OCI-LY3 (cell line): ENCODE data around the gene TGDS.

Source experiments
- H2AFZ ChIP-seq: fragments of 200-600, 300-600 bp; shearing (Covaris generic); 2 replicates; pipeline ENCODE4 v1.6.0; 2014; ENCODE audit warnings: antibody characterized with exemption, low read depth, low read length
- H3K27ac ChIP-seq: fragments of 200-600, 300-600 bp; sonication (generic); 2 replicates; pipeline ENCODE4 v1.5.1; 2014; ENCODE audit warnings: mild to moderate bottlenecking, low read length, moderate library complexity, mixed read lengths
- H3K27me3 ChIP-seq: fragments of 200-600, 300-600 bp; sonication (generic); 2 replicates; pipeline ENCODE4 v1.6.1; 2014; ENCODE audit warnings: low read depth, low read length, mixed read lengths
- H3K36me3 ChIP-seq: fragments of 200-600, 300-600 bp; sonication (generic); replicated peaks from 2 replicates; pipeline ENCODE3; 2014; ENCODE audit warnings: low read depth, low read length, mixed read lengths
- H3K4me1 ChIP-seq: fragments of 300-600, 200-600 bp; sonication (generic); 2 replicates; pipeline ENCODE4 v1.6.1; 2014; ENCODE audit warnings: low read length, mixed read lengths
- H3K4me2 ChIP-seq: fragments of 200-600, 300-600 bp; sonication (generic); 2 replicates; pipeline ENCODE4 v1.6.1; 2014; ENCODE audit warnings: low read length, mixed read lengths
- H3K4me3 ChIP-seq: fragments of 300-600, 200-600 bp; sonication (generic); 2 replicates; pipeline ENCODE4 v1.5.1; 2014; ENCODE audit warnings: antibody characterized with exemption, mild to moderate bottlenecking, low read length, moderate library complexity
- H3K79me2 ChIP-seq: fragments of 300-600, 200-600 bp; shearing (Covaris generic); 2 replicates; pipeline ENCODE4 v1.6.1; 2014; ENCODE audit warnings: mild to moderate bottlenecking, low read length, mixed read lengths
- H3K9ac ChIP-seq: fragments of 300-600, 200-600 bp; shearing (Covaris generic); 2 replicates; pipeline ENCODE4 v1.6.0; 2014; ENCODE audit warnings: mild to moderate bottlenecking, low read length, moderate library complexity
- H3K9me3 ChIP-seq: fragments of 200-600, 300-600 bp; shearing (Covaris generic); 2 replicates; pipeline ENCODE4 v1.6.1; 2014; ENCODE audit warnings: low read length, mixed read lengths; ENCODE audit not compliant: insufficient read depth
- H4K20me1 ChIP-seq: fragments of 200-600, 300-600 bp; sonication (generic); 2 replicates; pipeline ENCODE4 v1.6.1; 2016; ENCODE audit warnings: low read length, mixed read lengths; ENCODE audit not compliant: insufficient read depth
- CTCF ChIP-seq: fragments of 200-600, 300-600 bp; sonication (generic); IDR thresholded peaks from 2 replicates; pipeline ENCODE4 v1.5.1; 2014; ENCODE audit warnings: antibody characterized with exemption, low read length, low read depth
- EZH2phosphoT487 ChIP-seq: fragments of 200-600 bp; shearing (Covaris generic); IDR thresholded peaks from 2 replicates; pipeline ENCODE4 v1.6.1; 2018; ENCODE audit warnings: antibody characterized with exemption, mixed run types, low read depth

TGDS gene

GRCh38 chr13:94559222-94559795, 36.6 kb downstream of the TGDS start:
- Histone ChIP-seq H3K4me1 (peaks cover 11% of the 10 kb centered on the region), H3K36me3 (peaks cover 14% of the 10 kb centered on the region), H2AFZ (no peak overlapping the region), H3K27me3 (no peaks in the 10 kb centered on the region), H4K20me1 (no peaks in the 10 kb centered on the region), H3K4me3 (no peak overlapping the region), H3K79me2 (no peaks in the 10 kb centered on the region), H3K27ac (no peak overlapping the region), H3K9ac (no peak overlapping the region), H3K4me2 (no peak overlapping the region), H3K9me3 (no peaks in the 10 kb centered on the region)
- TF ChIP-seq EZH2phosphoT487 (no peak), CTCF (no peak)

GRCh38 chr13:94558716-94559115, 37.2 kb downstream of the TGDS start:
- H3K9ac ChIP-seq, result no peak overlapping the region
- H3K79me2 ChIP-seq, result no peaks in the 10 kb centered on the region
- H4K20me1 ChIP-seq, result no peaks in the 10 kb centered on the region
- H3K4me3 ChIP-seq, result no peak overlapping the region
- H3K27me3 ChIP-seq, result no peaks in the 10 kb centered on the region
- H2AFZ ChIP-seq, result no peak overlapping the region
- H3K4me1 ChIP-seq, result peaks cover 11% of the 10 kb centered on the region
- no peak overlapping the region for H3K27ac ChIP-seq
- TF ChIP-seq EZH2phosphoT487, result no peak
- no peak for TF ChIP-seq CTCF
- no peak overlapping the region for H3K4me2 ChIP-seq
- peaks cover 14% of the 10 kb centered on the region for H3K36me3 ChIP-seq
- no peaks in the 10 kb centered on the region for H3K9me3 ChIP-seq

- Histone ChIP-seq H3K4me1 (peaks cover 8% of the 10 kb centered on the region), H3K27ac (no peak overlapping the region), H3K79me2 (no peaks in the 10 kb centered on the region), H2AFZ (no peak overlapping the region), H3K4me2 (no peak overlapping the region), H3K36me3 (peaks cover 5% of the 10 kb centered on the region), H4K20me1 (no peaks in the 10 kb centered on the region), H3K9ac (no peak overlapping the region), H3K9me3 (no peaks in the 10 kb centered on the region), H3K4me3 (no peak overlapping the region), H3K27me3 (no peaks in the 10 kb centered on the region)
- TF ChIP-seq CTCF, result no peak
- no peak for TF ChIP-seq EZH2phosphoT487
Observed at GRCh38 chr13:94557684-94558235, 38.2 kb downstream of the TGDS start.

- H3K4me2 ChIP-seq, result no peak overlapping the region
- no peak overlapping the region for H3K9ac ChIP-seq
- no peaks in the 10 kb centered on the region for H3K36me3 ChIP-seq
- no peaks in the 10 kb centered on the region for H3K27me3 ChIP-seq
- no peak overlapping the region for H2AFZ ChIP-seq
- no peaks in the 10 kb centered on the region for H3K4me1 ChIP-seq
- no peaks in the 10 kb centered on the region for H3K79me2 ChIP-seq
- H3K27ac ChIP-seq, result no peak overlapping the region
- H4K20me1 ChIP-seq, result no peaks in the 10 kb centered on the region
- H3K4me3 ChIP-seq, result no peak overlapping the region
- no peaks in the 10 kb centered on the region for H3K9me3 ChIP-seq
- no peak for TF ChIP-seq EZH2phosphoT487
- TF ChIP-seq CTCF, result no peak
Observed at GRCh38 chr13:94556621-94557020, 39.3 kb downstream of the TGDS start.
